CD4-positive, alpha-beta T cell treated with Interferon alpha-2 for 1 hour (primary cell): Measurements from ENCODE around the gene PDGFB.

ENCODE experiments used
- DNase-seq, 2 donors: peaks; one replicate each; pipeline ENCODE4 v3.0.0-alpha.2; 2020 to 2022

PDGFB gene

DNA sequence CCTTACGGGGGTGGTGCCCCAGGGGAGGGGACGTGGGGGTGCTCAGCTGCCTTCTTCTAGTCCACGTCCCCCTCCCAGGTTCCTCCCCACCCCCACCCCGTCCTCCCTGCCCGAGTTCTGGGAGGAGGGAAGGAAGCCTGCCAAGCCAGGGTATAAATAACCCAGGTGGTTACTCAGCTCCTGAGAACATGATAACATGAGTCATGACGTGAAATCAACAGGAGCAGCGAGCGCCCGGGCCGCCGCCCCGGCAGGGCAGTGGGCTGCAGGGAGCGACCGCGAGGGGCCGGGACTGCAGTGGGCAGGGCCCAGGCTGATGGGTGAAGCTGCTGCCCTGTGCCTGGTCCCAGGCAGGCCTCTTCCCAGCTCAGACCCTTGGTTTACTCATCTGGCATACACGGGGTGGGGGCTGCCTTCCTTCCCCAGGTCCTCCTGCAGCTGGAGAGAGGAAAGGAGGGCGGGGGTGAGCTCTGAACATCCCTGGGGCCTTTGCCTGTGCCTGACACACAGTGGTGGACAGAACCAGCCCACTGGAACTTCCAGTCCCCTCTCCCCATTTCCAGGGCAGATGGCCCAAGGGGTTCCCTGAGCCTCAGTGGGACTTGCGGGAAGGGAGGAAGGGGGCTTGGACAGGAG lies 8.8 kb upstream of the PDGFB start:
- no peak for DNase-seq

DNA sequence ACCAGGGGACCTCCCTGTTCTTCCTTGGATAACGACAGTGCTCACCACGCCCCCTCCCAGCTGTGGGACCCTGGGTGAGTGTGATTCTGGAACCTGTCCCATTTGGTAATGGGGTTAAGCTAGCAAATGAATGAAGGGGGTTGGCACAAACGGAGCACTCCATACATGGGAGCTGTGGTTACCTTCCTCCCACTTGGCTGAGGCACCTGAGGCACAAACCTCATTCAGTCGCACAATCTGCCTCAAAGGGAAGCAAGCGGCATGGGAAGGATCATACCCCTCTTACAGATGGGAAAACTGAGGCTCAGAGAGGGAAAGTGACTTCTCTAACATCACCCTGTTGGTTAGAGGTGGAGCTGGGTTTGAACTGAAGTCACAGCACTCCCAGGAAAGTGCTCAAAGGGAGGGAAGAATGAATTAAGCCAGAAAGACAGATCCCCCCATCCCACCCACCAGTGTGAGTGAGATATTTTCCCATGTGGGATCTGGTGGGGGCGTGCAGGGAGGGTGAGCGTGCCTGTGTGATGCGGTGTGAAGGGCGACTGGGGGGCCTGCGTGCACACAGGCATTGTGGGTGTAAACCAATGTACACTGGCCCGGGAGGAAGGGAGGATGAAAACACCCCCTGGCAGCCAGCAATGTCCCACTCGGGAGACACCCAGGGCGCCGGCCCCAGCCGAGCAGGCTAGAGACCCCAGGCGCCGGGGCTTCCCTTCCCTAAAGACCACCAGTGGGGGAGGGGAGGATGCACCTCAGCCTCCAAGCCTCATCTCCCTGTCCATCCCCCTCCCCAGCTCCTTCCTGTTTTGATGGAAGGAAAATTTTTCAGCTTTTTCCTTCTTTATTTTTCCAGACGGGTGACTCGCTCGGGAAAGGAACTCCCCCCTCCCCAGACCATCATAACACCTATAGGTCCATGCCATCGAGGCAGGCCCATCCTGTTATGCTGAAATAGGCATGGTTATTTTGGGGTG lies 8.0 kb upstream of the PDGFB start:
- no peak for DNase-seq

DNA sequence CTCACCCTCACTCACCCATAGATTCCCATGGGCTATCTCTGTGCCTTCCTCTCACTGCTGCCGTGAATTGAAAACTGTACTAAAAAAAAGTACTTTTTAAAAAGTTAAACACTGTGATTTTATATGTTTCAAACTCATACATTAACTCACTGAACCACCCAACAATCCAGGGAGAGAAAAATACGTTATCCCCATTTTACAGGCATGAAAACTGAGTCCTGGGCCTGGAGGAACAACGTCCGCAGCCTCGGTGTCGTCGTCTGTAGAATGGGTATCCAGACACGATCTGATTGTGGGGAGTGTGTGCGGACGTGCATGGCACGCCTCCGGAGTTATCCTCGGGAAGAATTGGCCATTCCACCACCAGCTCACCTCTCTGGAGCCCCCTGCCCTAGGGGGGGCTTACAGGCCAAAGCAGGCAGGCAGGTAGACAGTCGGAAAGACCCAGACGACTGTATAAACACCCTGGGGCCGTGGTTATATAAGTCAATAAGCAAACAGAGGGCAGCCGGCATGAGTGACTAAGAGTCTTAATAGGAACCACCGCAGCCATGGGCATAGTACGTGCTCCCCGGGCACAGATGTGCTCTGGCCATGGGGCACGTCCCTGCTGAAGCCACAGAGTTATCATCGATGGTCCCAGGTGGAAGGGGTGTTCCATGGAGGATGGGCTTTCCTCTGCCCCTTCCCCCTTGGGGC lies 7.1 kb upstream of the PDGFB start:
- DNase-seq, result no peak

DNA sequence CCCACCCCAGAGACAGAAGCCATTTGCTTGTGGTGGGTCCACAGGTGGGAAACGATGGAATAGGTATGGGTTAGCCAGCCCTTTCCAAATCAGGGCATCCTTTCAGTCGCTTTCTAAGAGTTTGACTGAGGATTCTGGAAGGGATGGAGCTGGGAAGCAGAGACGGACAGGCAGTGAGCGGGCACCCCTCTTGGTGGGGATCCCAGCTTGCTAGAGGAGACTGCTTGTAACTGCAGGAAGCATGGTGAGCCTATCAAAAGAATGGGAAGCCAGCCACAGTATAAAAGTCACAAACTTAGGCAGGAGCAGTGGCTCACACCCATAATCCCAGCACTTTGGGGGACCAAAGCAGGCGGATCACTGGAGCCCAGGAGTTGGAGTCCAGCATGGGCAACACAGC lies 6.1 kb upstream of the PDGFB start:
- DNase-seq, result no peak

DNA sequence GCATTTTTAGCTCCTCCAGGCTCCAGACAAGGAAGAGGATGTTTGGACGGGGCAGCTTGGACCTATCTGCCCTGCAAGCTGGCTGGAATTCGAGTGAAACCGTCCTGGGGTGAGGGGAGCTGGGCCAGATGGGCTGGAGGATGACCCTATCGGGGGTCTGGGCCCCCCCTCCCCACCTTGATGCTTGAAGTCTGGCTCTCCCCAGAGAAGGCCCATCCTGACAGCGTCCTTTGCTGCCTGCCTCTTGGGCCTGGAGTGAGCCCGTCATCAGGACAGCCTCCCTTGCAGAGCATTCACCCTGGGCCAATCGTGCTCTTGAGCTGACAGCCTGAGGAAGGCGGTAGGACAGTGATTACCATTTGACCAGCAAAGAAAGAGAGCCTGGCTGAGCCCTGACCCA lies 5.3 kb upstream of the PDGFB start:
- DNase-seq, result no peak

DNA sequence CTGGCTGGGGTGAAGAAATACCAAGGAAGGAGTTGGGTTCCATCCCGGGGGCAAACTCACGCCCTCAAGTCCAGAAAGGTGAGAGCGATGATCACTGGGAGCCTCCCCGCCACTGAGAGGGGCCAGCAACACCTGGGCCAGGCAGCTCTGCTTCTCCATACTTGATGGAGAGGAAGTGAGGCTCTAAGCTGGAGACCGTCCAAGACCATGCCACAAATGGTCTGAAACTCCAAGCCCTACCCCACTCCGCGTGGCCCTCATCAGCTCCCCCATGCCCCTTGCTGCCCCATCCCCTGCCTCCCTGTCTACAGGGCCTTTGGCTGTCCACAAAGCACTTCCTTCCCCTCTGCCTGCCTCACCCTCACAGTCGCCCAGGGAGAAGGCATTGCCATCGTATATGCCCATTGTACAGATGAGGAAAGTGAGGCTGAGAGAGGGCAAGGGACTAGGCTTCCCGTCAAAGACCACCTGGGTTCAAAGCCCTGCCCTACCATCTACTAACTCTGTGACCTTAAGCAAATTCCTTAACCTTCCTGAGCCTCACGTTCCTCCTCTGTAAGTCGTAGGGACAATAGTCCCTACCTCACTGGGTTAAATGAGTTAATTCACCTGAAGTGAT lies 4.4 kb upstream of the PDGFB start:
- no peak for DNase-seq

DNA sequence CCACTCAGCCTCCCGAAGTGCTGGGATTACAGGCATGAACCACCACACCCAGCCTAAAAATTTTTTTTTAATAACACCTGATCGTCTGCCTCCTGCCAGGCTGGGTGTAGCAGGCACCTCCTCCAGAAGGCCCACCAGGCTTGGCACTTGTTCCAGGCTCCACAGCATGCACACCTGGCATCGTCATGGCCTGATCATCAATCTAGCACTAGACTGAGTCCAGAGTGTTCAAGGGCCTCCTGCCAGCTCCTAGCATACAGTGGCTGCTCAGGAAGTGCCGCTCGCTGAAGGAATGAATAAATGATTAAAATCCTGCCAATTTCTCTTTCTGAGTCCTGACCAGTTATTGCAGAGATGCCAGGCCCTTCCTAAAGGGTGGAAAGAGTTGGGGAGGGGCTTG lies 3.5 kb upstream of the PDGFB start:
- no peak for DNase-seq

DNA sequence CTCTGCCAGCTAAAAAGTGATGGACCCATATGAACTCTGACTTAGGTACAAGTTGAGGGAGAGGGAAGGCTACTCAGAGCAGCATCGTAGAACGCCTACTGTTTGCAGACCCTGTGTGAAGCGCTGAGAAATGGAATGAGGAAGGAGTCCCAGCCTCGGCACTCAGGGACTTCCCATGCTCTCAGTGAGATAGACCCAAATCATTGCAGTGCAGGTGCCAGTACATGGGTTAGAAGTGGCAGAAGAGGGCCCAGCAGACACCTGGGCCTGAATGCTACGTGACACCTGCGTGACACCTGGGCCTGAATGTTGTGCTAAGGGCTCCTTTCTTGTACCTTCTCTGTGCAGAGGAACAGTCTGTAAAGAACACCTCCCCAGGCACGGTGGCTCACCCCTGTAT lies 2.6 kb upstream of the PDGFB start:
- DNase-seq, result no peak

DNA sequence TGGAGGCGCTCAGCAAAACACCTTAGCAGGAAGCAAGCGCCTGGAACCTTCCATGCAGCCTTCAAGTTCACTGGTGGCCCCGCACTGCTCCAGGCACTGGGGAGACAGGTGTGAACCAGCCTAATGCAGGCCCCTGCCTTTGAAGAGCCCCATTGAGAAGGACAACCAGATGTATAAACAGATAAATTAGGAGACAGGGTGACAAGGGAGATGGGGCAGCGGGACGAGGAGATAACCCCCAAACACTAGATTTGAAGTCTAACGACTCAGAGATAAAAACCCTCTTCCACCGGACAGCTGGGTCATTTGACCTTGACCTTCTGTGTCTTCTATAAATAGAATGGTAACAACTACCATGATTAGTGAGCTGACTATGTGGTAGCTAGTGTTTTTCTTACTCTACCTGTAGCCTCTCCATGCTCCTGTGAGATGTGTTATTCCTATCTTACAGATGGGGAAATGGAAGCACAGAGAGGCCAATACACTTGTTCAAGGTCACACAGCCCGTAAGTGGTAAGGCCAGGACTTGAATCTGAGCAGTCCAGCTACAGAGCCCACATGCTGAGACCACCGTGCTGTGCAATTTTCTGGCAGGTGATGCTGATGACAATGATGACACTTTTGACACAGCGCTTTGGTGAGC lies 2.0 kb upstream of the PDGFB start:
- DNase-seq, result no peak

DNA sequence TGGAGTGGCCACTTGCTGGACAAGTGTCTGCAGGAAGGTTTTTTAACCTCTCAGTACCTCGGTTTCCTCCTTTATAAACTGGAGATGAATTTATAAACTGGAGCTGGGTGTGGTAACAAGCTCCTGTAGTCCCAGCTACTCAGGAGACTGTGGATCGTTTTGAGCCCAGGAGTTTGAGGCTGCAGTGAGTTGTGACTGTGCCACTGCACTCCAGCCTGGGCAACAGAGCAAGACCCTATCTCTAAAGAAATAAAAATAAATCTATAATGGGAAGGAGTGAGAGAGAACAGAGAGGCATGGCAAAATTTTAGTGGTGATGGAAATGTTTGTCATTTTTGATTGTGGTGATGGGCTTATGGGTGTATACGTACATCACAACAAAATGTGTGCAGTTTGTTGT lies 1.4 kb upstream of the PDGFB start:
- no peak for DNase-seq

DNA sequence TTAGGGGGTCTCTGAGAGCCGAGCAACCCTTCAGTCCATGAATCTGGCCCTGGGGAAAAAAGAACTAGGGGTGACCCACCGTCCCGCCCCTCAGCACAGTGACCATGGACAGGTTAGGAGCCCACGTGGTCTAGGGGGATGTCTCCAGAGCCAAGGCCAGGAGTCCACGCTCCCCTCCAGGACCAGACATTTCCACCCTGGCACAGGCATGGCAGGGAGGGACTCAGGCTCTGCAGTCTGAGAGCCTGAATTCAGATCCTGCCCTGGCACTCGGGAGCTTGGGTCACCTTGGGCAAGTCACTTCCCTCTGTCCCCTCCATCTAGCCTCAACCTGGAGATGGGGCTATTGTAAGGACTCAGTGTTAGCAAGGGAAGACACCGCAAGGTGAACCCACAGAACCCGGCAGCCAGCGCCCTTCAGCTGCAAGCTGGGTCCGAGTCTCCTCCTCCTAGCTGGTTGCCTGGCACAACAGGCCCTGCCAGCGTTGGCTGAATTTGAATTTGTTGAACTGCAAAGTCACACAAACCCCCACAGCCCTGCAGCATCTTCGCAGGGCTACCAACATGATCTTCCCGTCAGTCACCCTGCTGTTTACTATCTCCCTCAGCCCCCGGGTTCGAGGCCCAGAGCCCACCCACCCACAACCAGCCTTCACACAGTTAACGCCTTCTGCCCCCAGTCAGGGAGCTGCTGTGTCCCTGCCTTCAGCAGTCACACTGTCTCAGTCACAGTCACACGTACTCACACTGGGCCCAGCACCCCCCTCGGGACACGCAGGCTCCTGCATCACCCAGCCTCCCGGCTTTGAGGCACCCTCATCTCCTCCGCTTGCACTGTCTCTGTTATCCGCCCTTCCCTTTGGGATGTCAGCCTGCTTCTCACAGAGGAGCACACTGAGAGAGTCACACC lies 603 bp upstream of the PDGFB start:
- DNase-seq, result no peak

DNA sequence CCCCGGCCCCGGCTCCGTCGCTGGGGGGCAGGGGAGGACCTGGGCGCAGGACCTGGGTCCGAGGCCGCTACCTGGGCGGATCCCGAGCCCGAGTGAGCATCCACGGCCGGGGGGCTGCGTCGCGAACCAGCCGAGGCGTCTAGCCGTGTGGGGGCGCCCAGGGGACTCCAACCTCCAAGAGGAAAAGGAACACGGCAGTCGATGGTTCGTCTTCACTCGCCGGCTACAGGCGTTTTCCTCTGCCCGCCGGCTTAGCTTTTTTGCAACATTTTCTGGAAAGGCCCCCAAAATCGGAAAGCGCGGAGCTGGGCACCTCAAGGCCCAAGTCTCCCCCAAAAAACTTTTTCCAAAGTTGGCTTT lies 666 bp downstream of the PDGFB start:
- DNase-seq, result no peak

DNA sequence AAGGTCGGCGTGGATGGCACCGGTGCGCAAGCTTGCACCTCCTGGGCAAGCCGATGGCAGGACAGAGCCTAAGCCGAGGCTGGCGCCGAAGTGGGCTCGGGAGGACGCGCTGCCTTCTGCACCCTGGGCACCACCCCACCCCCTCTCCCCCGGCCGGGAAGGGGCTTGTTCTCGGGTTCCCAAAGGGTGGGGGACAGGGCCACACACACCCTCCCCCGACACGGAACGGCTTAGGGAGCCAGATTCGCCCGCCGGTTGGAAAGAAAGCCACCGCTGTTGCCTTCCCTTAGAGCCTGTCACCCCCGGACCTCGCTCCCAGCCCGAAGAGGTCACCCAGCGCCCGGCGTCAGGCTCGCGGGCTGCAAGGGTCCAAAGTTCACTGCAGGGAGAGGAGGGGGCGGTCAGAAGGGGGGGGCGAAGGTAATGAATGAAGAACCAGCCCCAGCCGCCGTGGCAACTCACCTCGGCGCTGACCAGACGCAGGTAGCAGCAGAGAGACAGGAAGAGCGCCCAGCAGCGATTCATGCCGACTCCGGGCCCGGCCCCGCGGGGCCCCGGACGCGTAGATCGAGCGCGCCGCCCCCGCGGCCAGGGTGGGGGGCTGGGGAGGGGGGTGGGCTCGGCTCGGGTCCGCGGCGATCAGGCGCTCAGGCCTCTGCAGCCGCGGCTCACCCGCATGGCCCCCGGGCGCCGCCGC lies 1.2 kb downstream of the PDGFB start:
- DNase-seq, result no peak

DNA sequence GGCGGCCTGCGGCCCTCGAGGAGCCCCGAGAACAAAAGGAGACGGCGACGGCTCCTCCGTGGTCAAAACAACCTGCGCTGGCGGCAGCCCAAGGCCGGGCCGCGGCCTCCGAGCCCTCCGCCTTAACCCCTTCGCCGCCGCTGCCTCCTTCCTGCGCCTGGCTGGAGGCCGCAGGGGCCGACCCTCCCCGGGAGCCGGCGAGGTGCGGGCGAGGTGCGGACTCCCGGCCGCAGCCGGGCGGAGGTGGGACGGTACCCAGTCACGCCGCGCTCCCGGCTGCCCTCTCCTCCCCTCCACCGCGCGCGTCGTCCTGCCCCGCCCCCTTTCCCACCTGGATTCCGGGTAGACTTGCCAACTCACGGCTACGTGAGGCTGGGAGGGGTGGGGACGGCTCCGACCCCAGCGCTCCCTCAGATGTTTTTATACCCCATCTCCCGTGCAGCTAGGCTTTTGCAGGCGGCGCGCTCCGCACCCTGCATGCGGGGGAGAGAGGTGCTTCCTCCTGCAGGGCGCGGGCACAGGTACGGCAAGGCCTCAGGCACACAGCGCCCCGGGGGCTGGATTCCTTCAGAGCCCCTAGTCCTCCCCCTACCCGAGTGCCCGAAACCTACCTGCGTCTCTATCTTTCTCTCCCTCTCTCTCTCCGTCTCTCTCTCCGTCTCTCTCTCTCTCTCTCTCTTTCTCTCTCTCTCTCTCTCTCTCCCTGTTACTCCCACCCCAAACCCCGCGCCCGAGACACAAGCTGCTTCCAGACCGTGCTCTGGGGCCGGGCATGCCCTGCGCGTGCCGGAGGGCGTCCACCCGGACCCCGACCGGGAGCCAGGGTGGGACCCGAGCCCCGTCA lies 2.0 kb downstream of the PDGFB start:
- peak; percentile 14 to 53 for DNase-seq

DNA sequence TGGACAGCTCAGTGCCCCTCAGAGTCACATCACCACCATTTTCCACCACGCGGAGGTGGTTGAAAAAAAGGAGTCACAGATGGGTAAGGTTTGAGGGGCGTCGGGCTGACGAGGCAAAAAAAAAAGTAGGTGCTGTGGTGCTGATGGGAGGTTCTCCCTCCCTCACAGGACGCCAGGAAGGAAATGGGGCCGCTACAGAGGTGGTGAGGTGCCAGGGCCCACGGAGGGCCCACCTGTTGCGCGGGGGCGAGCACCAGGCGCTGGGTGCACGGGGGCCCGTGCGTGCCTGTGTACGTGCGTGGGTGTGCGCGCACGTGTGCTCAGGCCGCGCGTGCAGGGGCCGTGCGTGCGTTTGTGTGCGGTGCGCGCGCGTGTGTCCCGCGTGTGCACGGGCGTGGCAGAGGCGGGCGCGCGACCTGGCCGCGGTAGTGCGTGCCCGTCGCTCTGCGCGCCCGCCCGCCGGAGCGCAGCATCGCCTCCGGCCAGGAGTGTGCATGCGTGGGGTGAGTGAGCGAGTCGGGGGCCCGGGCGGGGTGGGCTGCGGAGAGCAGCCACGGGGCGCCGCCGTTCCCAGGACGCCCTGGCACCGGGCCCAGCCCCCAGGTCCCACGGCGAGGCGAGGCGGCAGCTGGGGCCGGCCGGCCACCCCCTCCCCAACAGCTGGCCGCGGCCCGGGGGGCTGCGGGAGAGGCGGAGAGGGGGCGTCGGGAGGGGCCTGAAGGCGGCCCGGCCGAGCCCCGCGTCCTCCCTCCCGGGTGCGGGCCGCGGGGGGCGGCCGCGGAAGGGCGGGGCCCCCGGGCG lies 2.8 kb downstream of the PDGFB start:
- DNase-seq, result peak; percentile 45 to 71

DNA sequence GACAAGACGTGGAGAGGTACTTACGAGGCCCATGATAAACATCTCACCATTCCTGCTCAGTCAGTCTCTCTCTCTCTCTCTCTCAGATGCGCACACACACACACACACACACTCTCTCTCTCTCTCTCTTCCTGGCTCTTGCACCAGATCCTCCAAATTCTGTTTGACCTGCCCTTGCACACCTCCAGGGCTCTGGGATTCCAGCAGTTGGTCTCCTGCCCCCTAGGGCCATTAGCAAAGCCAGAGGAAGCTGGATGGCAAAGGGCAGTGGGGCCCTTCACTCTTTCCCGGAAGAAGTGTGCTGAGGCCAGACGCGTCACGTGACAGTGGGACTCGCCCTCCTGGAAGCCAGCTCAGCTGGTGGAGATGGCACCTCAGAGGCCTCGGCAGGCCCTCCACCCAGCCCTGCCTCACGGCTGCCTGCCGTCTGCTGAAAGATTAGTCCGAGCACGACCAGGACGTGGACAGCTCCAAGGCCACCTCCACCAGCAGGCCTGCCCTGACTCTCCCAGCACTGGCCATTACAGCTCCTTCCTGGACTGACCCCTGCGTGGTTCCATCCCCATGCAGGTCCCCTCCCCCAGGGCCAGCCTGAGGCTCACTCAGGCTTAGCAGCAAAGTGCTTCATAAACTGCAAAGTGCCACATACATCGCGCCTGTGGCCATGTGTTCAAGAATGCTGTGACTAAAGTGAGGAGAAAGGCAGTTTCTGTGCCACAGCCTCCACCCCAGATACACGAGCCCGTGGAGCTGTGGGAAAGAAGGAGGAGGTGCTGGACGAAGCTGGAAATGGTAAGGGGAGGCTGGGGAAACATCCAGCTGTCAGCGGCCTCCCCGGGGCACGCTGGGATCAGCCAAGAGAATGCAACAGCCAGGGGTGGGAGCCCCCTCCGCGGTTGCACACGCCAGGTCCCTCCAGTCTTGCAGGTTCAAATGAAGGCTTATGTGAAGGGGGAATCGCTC lies 3.7 kb downstream of the PDGFB start:
- DNase-seq, result peak; percentile 41 to 64

DNA sequence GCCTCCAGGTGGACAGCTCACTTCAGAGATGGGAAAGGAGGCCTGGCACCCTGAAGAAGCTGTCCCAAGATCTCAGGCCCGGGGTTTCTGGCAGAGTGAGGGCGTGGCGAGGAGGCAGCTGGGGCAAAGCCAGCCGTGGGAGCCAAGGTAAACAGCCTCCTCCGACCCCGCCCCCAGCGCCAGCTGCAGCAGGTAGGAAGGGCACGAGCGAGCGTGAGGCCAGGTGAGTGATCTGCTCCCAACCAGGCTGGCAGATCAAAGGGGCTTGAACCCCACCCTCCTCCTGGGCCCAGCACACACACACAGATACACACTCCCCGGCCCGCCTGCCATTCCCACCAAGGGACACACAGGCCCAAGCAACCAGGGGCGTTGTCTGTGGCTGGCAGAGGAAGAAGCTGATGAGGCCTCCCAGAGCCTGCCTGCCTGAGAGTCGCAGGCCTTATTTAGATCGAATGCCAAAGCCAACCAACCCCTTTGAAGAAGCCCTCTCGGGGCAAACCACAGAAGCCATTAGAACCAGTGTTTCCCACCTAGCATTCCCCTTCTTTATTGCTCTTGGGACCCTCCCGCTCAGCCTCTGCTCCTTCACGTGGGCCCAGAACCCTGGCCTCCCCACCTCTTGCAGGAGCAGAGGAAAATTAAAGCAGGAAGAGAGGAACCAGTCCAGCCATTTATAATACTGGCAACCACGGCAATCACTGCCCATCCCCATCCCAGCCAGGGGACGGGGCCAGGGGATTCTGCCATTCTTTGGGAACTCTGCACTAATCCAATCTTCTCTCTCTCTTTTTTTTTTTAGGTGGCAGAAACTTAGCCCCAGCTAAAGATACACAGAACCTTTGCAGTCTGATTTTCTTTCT lies 5.0 kb downstream of the PDGFB start:
- peak in 1 of 2 donors; percentile 18 for DNase-seq
